Measurements from ENCODE around the gene C15orf39. TPM values are rescaled to one million over a fixed set of nuclear protein-coding genes. Genes with fewer than 3 reads are reported as not detected.

The C15orf39 gene
- polyA plus RNA-seq, 3 donors from 2014 or later: 3.8 to 14.0 (median 4.7) TPM

DNA sequence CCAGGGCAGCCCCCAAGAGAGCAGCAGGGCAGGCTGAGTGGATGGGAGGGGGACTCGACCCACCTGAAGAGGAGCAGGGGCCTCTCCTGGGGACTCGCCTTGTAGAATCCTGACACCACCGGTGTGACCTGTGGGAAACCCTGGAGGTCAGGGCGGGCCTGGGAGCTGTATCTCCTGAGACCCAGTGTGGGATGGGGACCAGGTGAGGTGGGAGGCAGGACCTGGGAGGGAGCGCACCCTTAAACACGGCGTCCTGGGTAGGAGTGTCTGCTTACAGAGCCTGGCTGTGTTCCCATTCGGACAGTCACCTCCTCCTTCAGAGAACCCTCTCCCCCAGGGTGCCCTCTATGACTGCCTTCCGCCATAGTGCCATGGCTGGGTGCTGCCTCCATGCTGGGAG, 27.1 kb downstream of the C15orf39 start:
- DNase-seq: no peak
- Mint-ChIP-seq H3K4me3 (no peak overlapping the region), H3K9me3 (no peaks in the 10 kb centered on the region), H3K27ac (no peak overlapping the region), H3K27me3 (ENCODE audit: low read depth in 3 of 3) (peaks cover 2 to 4% (median 4%) of the 10 kb centered on the region in 3 donors), H3K36me3 (no peaks in the 10 kb centered on the region), H3K4me1 (no peaks in the 10 kb centered on the region)

DNA sequence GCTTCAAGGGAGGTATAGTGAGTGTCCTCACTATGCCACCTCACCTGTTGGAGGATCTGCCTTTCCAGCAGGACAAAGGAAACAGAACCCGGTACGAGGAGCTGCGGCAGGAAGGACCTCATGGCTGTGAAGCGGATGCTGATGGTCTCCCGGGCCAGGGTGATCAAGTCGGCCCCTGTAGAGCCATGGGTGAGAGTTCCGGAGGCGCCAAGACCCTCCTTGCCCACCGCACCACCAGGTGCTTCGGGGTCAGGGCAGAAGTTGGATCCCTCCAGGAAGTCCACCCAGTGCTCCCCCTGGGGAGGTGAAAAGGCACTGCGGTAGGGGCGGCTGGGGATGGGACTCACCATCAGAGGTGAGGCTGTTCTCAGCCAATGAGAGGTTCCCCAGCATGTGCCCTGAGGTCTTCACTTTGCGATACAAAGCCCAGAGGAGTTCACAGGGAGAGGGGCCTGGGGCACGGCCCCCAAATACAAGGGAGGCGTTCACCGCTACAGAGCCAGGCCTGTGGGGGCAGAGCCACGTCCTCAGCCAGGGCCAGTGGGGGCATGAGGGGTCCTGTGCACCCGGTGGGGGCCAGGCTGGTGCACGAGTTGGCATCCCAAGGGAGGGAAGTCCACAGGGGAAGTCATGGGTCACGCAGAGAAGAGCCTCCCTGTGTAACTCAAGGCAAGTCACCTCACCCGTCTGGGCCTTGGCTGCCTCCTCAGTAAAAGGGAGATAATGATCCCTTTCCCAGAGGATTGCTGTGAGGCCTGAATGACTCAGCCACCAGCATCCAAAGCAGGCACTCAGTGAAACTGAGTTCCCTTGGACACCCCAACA, 27.7 kb downstream of the C15orf39 start:
- H3K4me1 Mint-ChIP-seq: no peaks in the 10 kb centered on the region
- no peak for DNase-seq
- no peaks in the 10 kb centered on the region for H3K36me3 Mint-ChIP-seq
- no peaks in the 10 kb centered on the region for H3K9me3 Mint-ChIP-seq
- H3K4me3 Mint-ChIP-seq: no peak overlapping the region
- no peak overlapping the region for H3K27ac Mint-ChIP-seq
- peaks cover 2 to 4% (median 4%) of the 10 kb centered on the region in 3 donors for H3K27me3 Mint-ChIP-seq (ENCODE audit: low read depth in 3 of 3)

DNA sequence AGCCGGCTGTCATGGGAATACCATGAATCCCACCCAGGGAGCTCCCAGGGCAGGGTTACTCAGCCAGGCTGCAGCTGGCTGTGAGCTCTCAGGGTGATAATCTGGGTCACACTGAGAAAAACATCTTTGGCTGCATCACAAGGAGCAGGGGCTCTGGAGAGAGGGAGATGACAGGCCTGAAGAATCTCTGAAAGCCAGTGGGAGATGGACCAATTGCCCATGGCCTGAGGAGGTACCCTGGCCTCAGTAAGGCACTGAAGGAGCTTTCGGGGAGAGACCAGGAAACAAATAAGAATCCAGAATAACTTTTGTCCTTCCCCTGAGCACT, 28.3 kb downstream of the C15orf39 start:
- DNase-seq: no peak
- Mint-ChIP-seq H3K27me3 (ENCODE audit: low read depth in 3 of 3) (peaks cover 2 to 4% (median 3%) of the 10 kb centered on the region in 3 donors), H3K9me3 (no peaks in the 10 kb centered on the region), H3K27ac (no peak overlapping the region), H3K36me3 (no peaks in the 10 kb centered on the region), H3K4me1 (no peaks in the 10 kb centered on the region), H3K4me3 (no peak overlapping the region)

DNA sequence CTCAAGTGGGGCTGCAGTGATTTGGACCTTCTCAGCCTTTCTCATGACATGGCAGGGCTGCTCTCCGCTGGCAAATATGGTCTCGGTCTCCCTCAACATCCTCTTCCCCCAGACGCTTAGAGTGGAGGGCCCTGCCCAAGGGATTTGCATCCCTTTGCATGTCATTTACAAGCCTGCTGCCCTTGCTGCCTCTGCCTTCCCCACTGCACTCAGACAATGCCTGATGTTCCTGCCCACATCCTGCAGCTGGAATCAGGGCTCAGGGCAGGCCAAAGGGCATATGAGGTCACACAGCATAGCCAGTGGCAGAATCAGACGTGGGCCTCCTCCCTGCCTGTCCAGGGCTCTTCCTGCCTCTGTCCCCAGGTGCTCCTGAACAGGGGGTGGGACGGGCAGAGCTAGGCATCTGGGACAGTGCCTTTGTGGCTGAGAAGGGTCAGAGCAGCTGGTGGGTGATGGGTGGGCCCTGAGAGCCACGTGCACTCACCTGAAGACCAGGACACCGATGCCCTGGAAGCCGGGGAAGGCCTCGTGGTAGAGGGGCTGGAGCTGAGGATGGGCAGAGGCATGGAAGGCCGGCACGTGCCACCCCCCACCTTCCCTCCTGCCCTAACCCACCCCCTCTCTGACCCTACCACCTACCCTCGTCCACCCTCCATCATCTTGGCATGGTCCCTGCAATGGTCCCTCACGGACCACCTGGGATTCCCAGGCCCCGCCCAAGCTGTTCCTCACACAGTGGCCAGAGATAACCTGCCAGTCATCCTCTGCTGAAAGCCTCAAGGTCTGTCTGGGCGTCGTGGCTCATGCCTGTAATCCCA, 29.1 kb downstream of the C15orf39 start:
- DNase-seq: no peak
- no peak overlapping the region for H3K4me3 Mint-ChIP-seq
- peaks cover 2 to 6% (median 2%) of the 10 kb centered on the region in 3 donors for H3K27me3 Mint-ChIP-seq (ENCODE audit: low read depth in 3 of 3)
- H3K4me1 Mint-ChIP-seq: no peaks in the 10 kb centered on the region
- no peak overlapping the region for H3K27ac Mint-ChIP-seq
- no peaks in the 10 kb centered on the region for H3K36me3 Mint-ChIP-seq
- no peaks in the 10 kb centered on the region for H3K9me3 Mint-ChIP-seq

DNA sequence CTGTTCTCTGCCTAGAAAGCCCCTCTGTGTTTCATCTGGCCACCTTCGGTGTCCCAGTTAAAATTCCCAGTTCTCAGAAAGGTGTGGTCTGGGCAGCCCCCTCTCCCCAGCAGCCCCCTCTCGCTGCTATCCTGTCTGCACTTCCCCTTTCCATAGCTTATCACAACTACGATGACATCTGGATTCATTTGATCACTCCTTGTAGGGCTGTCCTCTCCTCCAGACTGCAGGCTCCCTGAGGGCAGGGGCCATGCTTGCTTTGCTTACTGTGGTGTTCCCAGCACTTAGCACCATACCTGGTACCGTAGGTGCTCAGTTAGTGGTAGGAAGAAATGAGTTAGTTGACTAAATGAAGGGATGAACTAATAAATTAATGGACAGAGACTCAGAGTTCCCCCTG, 30.2 kb downstream of the C15orf39 start:
- H3K4me3 Mint-ChIP-seq: no peak overlapping the region

DNA sequence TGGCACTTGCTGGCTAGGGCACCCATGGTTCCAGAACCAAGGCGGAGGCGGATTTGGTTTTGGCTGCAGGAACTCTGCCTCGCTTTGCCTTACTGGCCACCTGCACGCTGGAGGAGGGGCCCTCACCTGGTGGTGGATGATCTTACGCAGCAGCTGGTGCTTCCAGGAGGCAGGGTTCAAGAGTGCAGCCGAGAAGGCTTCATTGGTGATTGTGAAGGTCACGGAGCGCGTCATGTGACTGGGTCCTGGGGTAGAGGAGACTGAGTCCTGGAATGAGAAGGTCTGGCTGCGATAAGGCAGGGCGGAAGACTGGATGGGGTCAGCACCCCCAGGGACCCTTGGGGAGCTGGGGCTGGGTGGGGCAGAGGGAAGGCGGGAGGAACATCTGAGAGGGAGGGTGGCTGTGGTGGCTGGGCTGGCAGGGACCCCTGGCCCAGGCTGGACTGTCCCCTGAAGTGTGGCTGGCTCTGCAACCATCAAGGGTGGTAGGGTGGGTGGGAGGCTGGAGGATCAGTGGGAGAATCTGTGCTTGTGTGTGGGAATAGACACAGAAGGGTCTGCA, 30.7 kb downstream of the C15orf39 start:
- no peak overlapping the region for H3K27ac Mint-ChIP-seq
- no peak overlapping the region for H3K4me3 Mint-ChIP-seq
- no peaks in the 10 kb centered on the region for H3K36me3 Mint-ChIP-seq
- no peak for DNase-seq
- H3K27me3 Mint-ChIP-seq (ENCODE audit: low read depth in 3 of 3): peaks cover 0 to 6% (median 2%) of the 10 kb centered on the region in 3 donors
- H3K4me1 Mint-ChIP-seq: no peaks in the 10 kb centered on the region
- H3K9me3 Mint-ChIP-seq: no peaks in the 10 kb centered on the region

More for the DNA sequence above, 30.2 kb downstream of the C15orf39 start:
- no peak for DNase-seq
- Mint-ChIP-seq H3K36me3 (no peaks in the 10 kb centered on the region), H3K27ac (no peak overlapping the region), H3K9me3 (no peaks in the 10 kb centered on the region), H3K27me3 (ENCODE audit: low read depth in 3 of 3) (peaks cover 2 to 6% (median 2%) of the 10 kb centered on the region in 3 donors), H3K4me1 (no peaks in the 10 kb centered on the region)

DNA sequence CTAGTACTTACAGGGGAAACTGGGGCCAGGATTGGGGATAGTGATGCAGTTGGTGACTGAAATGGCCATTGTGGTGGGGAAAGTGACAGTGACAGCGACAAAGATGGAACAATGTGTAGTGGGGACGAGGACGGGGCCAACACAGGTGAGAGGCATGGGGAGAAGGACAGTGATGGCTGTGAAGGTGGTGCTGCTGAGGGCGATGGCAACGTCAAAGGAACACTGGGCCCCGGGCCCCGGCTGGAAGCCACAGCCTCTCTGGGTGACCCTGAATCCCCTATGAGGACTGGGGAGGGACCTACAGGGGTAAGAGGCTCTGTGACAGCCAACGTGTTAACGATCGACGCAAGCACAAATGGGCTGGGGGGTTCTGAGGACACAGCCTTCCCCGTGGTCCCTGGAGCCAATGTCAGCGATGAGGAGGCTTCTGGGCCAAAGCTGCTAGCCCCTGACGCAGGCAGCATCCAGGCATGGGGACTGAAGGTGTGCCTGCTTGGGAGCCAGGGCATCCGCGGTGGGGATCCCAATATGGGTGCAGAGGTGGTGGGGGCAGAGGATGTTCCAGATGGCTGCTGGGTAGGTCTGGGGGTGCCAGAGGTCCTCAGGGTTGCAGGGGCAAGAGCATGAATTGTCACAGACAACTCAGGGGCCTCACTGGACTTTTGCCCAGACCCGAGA, 31.3 kb downstream of the C15orf39 start:
- Mint-ChIP-seq H3K36me3 (no peaks in the 10 kb centered on the region), H3K27me3 (ENCODE audit: low read depth in 3 of 3) (peaks cover 0 to 6% (median 2%) of the 10 kb centered on the region in 3 donors), H3K9me3 (no peaks in the 10 kb centered on the region), H3K4me1 (no peaks in the 10 kb centered on the region), H3K27ac (no peak overlapping the region), H3K4me3 (no peak overlapping the region)
- DNase-seq: no peak

DNA sequence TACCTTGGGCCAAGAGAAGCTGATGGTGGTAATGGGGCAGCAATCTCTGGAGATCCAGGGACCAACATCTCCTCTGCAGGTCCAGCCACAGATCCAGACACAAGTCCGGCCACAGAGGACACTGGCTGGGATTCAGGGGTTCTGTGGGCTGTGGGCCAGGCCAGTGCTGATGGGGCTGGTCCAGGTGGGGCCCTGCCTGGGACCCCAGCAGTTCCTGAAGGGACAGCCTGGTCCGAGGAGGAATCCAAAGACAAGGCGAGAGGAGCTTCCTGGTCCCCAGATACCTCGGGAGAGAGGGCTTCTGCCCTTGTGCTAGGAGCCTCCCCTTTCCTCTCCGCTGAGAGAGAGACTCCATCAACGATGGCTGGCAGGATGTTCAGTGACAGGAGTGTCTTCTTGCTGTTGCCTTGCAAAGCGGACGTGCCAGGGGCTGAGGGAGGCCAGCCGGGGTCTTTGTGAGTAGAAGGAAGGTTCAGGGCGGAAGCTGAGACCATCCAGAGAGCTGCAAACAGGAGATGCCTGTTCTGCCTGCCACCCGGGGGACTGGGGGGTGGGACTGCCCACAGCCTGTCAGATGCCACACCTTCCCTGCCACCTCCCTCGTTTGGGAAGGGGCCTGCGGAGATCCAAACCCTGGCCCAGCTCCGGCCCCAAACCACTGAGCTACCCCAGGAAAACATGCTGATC, 32.0 kb downstream of the C15orf39 start:
- H3K27ac Mint-ChIP-seq: no peak overlapping the region
- no peak for DNase-seq
- no peak overlapping the region for H3K4me3 Mint-ChIP-seq
- H3K4me1 Mint-ChIP-seq: no peaks in the 10 kb centered on the region
- no peaks in the 10 kb centered on the region for H3K36me3 Mint-ChIP-seq
- no peaks in the 10 kb centered on the region for H3K9me3 Mint-ChIP-seq
- peaks cover 0 to 5% (median 2%) of the 10 kb centered on the region in 3 donors for H3K27me3 Mint-ChIP-seq (ENCODE audit: low read depth in 3 of 3)

DNA sequence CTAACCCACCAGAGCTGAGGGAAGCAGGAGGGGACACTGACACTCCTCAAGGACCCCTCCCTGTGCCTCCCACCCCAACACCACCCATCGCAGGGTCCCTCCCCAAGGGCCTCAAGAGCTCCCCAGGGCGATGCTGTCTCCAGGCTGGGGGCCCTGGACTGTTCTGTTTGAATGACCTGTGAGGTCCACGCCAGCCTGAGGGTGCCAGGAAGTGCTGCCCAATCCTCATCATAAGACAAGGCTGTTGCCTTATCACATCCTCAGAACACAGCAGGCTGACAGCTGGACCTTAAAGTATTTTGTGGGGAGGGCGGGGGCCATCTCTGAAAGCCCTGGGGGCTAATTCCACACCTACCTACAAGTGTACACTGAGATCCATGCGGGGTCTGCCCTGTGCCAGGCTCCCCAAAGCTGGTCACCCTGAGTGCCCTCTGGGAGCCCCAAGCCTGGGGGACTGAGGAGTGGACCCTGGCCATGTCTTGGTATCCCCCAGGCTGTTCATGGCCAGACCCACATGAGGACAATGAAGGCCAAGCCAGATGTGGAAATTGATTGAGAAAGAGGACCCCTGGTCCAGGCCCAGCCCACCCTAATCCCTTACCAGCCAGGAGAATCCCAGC, 32.6 kb downstream of the C15orf39 start:
- Mint-ChIP-seq H3K4me1 (no peaks in the 10 kb centered on the region), H3K27ac (no peak overlapping the region), H3K4me3 (no peak overlapping the region), H3K9me3 (no peaks in the 10 kb centered on the region), H3K36me3 (no peaks in the 10 kb centered on the region), H3K27me3 (ENCODE audit: low read depth in 3 of 3) (peaks cover 1 to 5% (median 2%) of the 10 kb centered on the region in 3 donors)
- DNase-seq: no peak

DNA sequence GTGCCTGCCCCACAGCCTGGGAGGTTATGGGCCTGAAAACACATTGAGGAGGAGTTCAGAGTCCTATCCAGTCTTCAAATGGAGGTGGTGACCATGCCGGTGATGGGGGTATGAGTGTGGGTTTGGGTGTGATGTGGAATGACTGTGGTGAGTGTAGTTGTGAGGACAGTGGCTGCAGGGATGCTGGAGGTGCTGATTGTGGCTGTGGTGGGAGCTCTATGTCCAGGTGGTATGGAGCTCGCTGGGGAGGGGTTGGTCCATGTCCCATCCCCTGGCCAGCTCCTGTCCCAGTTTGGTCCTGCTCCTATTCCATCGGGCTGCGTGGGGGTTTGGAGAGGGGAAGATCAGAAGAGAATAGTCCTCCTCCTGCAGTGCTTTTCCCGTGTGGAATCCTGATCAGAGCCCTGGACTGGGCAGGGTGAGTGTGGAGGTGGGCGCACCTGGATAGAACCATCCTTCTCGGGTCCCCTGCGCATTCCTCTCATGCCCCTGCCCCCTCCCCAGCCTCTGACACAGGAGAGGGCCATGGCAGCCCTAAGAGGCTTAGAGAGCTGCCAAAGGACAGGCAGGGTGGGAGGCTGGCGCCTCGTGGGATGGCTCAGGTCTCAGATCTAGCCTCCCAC, 33.5 kb downstream of the C15orf39 start:
- no peaks in the 10 kb centered on the region for H3K9me3 Mint-ChIP-seq
- H3K27me3 Mint-ChIP-seq (ENCODE audit: low read depth in 3 of 3): peaks cover 4 to 6% (median 6%) of the 10 kb centered on the region in 3 donors
- DNase-seq: no peak

DNA sequence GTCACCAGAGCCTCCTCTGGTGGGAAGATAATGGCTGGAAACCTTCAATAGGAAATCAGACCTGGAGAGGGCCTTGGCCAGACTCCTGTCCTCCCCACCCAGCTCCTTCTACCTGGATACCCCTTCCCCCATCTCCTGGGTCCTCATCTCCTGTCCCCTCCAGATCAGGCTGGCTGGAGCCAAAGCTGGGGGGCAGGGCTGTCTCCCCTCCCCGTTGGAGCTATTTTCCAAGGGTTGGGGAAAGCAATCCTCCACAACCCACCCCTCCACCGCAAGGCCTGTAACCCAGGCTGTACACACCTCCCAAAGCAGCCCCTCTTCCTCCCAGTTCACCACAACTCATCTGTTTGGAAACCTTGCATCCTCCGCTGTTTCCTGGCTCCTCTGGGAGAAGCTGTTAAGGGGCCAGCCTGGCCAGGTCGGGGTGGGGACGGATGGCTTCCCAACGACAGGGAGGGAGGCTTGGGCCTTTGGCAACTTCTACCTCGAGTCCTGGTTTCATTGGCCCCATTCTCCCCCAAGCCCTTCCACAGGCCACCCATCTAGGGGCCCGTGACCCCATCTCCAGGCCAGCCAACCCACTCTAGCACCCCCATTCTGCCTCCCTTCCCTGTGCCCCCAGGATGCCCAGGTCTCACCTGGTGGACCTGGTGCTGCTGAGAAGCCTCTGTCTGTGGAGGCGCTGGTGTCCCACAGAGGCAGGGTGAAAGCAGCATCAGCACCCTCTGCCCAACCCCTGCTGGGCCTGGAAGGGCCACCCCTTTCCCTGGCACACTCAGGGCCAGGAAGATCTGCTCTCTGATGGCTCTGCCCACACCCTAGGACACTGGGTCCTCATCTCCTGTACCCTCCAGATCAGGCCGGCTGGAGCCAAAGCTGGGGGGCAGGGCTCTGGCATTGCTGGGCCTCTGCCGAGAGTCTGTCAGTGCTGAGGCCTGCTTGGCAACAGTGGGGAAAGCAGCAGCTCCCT, 34.4 kb downstream of the C15orf39 start:
- Mint-ChIP-seq H3K9me3 (no peaks in the 10 kb centered on the region), H3K36me3 (no peaks in the 10 kb centered on the region), H3K4me3 (no peak overlapping the region), H3K27ac (no peak overlapping the region), H3K27me3 (ENCODE audit: low read depth in 3 of 3) (peaks cover 4 to 6% (median 6%) of the 10 kb centered on the region in 3 donors), H3K4me1 (no peaks in the 10 kb centered on the region)
- DNase-seq: no peak

More for the DNA sequence above, 33.5 kb downstream of the C15orf39 start:
- H3K4me1 Mint-ChIP-seq: no peaks in the 10 kb centered on the region
- H3K36me3 Mint-ChIP-seq: no peaks in the 10 kb centered on the region
- no peak overlapping the region for H3K4me3 Mint-ChIP-seq
- H3K27ac Mint-ChIP-seq: peak overlapping the region in 1 of 6 donors; percentile 21
